Measurements from ENCODE around the gene LRCOL1.
A peak's percentile ranks its signal among the peaks of the same experiment; 100 is the strongest.

The LRCOL1 gene

GRCh38 chr12:132619386-132620112 is 9.2 kb upstream of the LRCOL1 start:
- no peak for DNase-seq (ENCODE audit: low read depth in 2 of 2, low spot score in 1 of 2)

- no peak for DNase-seq (ENCODE audit: low read depth in 2 of 2, low spot score in 1 of 2)
These were observed 8.6 kb upstream of the LRCOL1 start for GRCh38 chr12:132619071-132619385.

- no peak for DNase-seq (ENCODE audit: low read depth in 2 of 2, low spot score in 1 of 2)
These were observed 8.3 kb upstream of the LRCOL1 start, which contains the start of gene P2RX2 for GRCh38 chr12:132618683-132619043. TSS of gene P2RX2 (plus strand) at chr12:132618776. CDS start at chr12:132618817, 41 bp downstream.

- no peak for DNase-seq (ENCODE audit: low read depth in 2 of 2, low spot score in 1 of 2)
These were observed 7.7 kb upstream of the LRCOL1 start for GRCh38 chr12:132617822-132618682.

- no peak for DNase-seq (ENCODE audit: low read depth in 2 of 2, low spot score in 1 of 2)
These were observed 6.8 kb upstream of the LRCOL1 start for GRCh38 chr12:132617135-132617701.

GRCh38 chr12:132615579-132616038 is 5.2 kb upstream of the LRCOL1 start:
- no peak for DNase-seq (ENCODE audit: low read depth in 2 of 2, low spot score in 1 of 2)

GRCh38 chr12:132614861-132615578 is 4.6 kb upstream of the LRCOL1 start:
- DNase-seq (ENCODE audit: low read depth in 2 of 2, low spot score in 1 of 2): peak; percentile 61 to 65

- DNase-seq (ENCODE audit: low read depth in 2 of 2, low spot score in 1 of 2): no peak
These were observed 3.6 kb upstream of the LRCOL1 start for GRCh38 chr12:132614029-132614428.

GRCh38 chr12:132611620-132612019 is 1.2 kb upstream of the LRCOL1 start:
- DNase-seq (ENCODE audit: low read depth in 2 of 2, low spot score in 1 of 2): no peak

- no peak for DNase-seq (ENCODE audit: low read depth in 2 of 2, low spot score in 1 of 2)
These were observed 652 bp upstream of the LRCOL1 start for GRCh38 chr12:132610866-132611602.

GRCh38 chr12:132608231-132609171 is 1.9 kb downstream of the LRCOL1 start:
- no peak for DNase-seq (ENCODE audit: low read depth in 2 of 2, low spot score in 1 of 2)

GRCh38 chr12:132606927-132607326 is 3.5 kb downstream of the LRCOL1 start:
- no peak for DNase-seq (ENCODE audit: low read depth in 2 of 2, low spot score in 1 of 2)

GRCh38 chr12:132606466-132606865 is 3.9 kb downstream of the LRCOL1 start:
- DNase-seq (ENCODE audit: low read depth in 2 of 2, low spot score in 1 of 2): no peak

- DNase-seq (ENCODE audit: low read depth in 2 of 2, low spot score in 1 of 2): no peak
These were observed 4.5 kb downstream of the LRCOL1 start for GRCh38 chr12:132605892-132606291.

GRCh38 chr12:132604668-132605441 is 5.5 kb downstream of the LRCOL1 start:
- DNase-seq (ENCODE audit: low read depth in 2 of 2, low spot score in 1 of 2): no peak

- no peak for DNase-seq (ENCODE audit: low read depth in 2 of 2, low spot score in 1 of 2)
These were observed 6.2 kb downstream of the LRCOL1 start for GRCh38 chr12:132604151-132604618.

GRCh38 chr12:132603240-132604150 is 6.9 kb downstream of the LRCOL1 start:
- DNase-seq (ENCODE audit: low read depth in 2 of 2, low spot score in 1 of 2): no peak
